Activated naive CD4-positive, alpha-beta T cell treated with anti-CD3 and anti-CD28 coated beads, Interleukin-2, amount 50 U/mL, for 24 hours (primary cell): ENCODE data around the gene CCNL1.

Experiments used
- H3K27ac Mint-ChIP-seq: one replicate; pipeline ENCODE4 v1.8.0; 2021; ENCODE audit warnings: mild to moderate bottlenecking, mixed read lengths
- H3K27me3 Mint-ChIP-seq: one replicate; pipeline ENCODE4 v1.8.0; 2021; ENCODE audit warnings: mixed read lengths
- H3K36me3 Mint-ChIP-seq: one replicate; pipeline ENCODE4 v1.8.0; 2021; ENCODE audit warnings: mixed read lengths
- H3K4me1 Mint-ChIP-seq: one replicate; pipeline ENCODE4 v1.8.0; 2021; ENCODE audit warnings: mixed read lengths
- H3K4me3 Mint-ChIP-seq: one replicate; pipeline ENCODE4 v1.8.0; 2021; ENCODE audit warnings: mild to moderate bottlenecking, mixed read lengths
- H3K9me3 Mint-ChIP-seq: one replicate; pipeline ENCODE4 v1.8.0; 2021; ENCODE audit warnings: mixed read lengths

CCNL1 gene

DNA sequence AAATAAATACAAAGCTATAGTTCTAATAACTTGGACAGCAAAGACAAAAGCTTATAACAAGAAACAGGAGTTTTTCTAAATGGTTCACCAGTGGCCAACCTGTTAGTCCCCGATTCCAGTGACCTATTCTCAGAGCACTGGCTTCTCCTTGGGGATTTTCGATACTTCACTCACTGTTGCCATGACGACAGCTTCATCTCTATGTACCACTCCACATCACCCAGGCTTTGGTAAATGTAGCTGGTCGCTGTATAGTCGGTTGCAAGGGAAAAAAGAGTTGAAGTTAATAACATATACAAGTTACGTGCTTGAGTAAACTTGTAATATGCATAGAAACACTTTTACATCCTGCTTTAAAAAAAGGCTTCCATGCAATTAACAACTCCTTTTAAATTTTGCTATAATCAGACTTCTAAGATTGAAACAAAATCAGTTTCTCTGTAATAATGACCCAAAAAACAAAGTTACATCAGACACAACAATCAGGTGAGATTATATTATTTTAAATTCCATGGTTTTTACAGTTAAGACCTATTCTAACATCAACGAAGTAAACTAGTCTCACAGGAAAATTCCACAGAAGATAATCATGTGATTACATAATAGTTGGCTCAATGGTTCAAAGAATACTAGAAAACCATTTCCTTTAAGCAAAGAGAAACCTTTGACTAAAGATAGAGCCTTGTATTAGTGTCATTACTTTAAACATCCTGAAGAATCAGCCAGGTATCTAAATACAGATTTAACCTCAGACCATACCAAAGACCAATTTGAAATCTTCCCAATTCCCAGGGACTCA lies 2.9 kb downstream of the CCNL1 start:
- Mint-ChIP-seq H3K27ac (peak overlapping the region; percentile 46), H3K9me3 (no peaks in the 10 kb centered on the region), H3K36me3 (peaks cover 48% of the 10 kb centered on the region), H3K4me3 (peak overlapping the region; percentile 92), H3K27me3 (no peaks in the 10 kb centered on the region), H3K4me1 (peaks cover 58% of the 10 kb centered on the region)

DNA sequence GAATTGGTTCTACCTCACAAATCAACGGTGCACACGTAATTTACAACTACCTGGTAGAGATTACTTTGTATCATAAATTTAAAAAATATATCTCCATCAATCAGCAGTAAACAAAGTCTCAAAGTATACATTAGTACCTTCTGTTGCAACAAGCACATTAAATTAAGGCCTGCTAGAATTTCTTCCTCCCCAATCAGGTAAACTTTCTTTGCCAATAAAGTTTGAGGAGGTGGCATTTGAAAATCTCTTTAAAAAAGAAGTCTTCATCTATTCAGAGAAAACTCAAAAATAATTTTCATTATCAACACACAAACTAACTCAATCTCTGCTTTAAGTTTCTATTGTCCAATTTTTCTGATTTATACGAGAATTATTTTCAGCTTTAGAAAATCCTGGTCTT lies 4.4 kb downstream of the CCNL1 start:
- peak overlapping the region; percentile 74 for H3K27ac Mint-ChIP-seq
- H3K4me1 Mint-ChIP-seq: peaks cover 62% of the 10 kb centered on the region
- H3K36me3 Mint-ChIP-seq: peaks cover 55% of the 10 kb centered on the region
- H3K4me3 Mint-ChIP-seq: peak overlapping the region; percentile 92
- no peaks in the 10 kb centered on the region for H3K27me3 Mint-ChIP-seq
- no peaks in the 10 kb centered on the region for H3K9me3 Mint-ChIP-seq

DNA sequence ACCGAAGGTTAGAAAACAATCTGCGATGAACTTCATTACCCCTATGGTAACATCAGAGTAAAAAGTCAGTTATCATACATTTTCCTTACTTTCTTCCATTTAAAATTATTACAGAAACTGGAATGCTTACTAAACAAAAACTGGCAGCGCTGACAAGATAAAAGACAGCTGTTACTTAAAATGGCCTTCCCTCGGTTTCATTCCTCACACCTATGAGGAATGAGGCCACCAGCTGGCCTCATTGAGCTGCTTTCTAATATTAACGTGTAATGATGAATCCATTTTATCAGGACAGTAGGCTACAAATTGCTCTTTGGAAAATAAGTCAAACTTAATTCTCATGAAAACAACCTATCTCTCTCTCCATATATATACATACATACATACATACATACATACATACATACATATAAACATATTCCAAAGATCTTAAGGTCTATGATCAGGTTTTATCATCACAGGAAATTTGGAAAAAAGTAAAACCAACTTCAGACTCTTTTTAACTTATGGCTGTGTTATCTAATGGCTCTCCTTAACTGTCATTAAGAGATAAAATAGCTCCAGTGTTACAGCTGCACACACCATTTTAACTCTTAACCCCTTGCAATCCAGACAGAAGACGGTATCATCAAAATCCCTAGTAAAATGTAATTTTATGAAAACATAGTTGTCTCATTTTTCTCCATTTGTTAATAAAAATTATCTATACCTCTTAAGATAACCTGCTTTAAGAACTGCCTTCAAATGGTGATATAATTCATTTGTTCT lies 5.2 kb downstream of the CCNL1 start:
- peaks cover 56% of the 10 kb centered on the region for H3K36me3 Mint-ChIP-seq

DNA sequence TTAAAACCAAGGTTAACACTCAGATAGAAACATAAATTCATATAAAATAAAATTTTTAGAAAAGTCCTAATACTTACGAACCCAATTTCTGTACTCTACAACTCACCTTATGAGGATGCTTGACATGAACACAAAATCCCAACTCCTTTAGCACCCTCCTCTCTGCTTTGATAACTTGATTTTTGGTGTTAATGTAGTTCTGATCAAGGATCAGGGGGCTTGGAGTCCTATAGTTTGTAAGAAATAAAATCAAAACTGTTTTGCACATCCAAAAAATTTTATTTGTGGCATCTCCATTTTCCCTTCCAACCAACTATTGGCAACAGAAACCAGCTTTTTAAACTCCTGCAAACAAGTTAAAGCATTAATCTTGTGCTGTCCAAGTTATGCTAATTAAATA lies 7.0 kb downstream of the CCNL1 start:
- H3K4me1 Mint-ChIP-seq: peaks cover 74% of the 10 kb centered on the region
- peaks cover 47% of the 10 kb centered on the region for H3K36me3 Mint-ChIP-seq
- H3K4me3 Mint-ChIP-seq: peak overlapping the region; percentile 73
- H3K27ac Mint-ChIP-seq: peak overlapping the region; percentile 26
- no peaks in the 10 kb centered on the region for H3K9me3 Mint-ChIP-seq
- no peaks in the 10 kb centered on the region for H3K27me3 Mint-ChIP-seq

More for the DNA sequence above, 5.2 kb downstream of the CCNL1 start:
- Mint-ChIP-seq H3K4me3 (peak overlapping the region; percentile 92), H3K9me3 (no peaks in the 10 kb centered on the region), H3K27me3 (no peaks in the 10 kb centered on the region), H3K27ac (peak overlapping the region; percentile 91), H3K4me1 (peaks cover 63% of the 10 kb centered on the region)

DNA sequence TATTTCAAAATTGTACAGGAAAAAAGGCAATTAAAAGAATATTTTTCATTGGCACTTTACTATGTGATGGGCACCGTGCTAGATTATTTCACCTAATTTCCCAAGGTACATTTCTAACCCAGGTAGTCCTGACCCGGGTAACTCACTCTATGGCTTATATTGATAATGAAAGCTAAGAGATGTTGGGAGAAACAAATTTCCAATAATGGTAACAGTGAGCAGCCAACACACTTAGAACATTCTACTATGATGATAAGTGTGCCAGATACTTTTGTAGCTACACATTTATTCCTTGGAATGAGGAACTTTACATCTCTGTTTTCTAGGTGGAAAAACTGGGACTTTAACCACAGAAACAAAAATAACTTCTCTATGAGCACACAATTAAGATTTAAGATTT lies 7.5 kb downstream of the CCNL1 start:
- H3K36me3 Mint-ChIP-seq: peaks cover 43% of the 10 kb centered on the region
- peak overlapping the region; percentile 4 for H3K4me3 Mint-ChIP-seq
- H3K27me3 Mint-ChIP-seq: no peaks in the 10 kb centered on the region
- H3K9me3 Mint-ChIP-seq: no peaks in the 10 kb centered on the region
- H3K27ac Mint-ChIP-seq: no peak overlapping the region
- peaks cover 73% of the 10 kb centered on the region for H3K4me1 Mint-ChIP-seq

DNA sequence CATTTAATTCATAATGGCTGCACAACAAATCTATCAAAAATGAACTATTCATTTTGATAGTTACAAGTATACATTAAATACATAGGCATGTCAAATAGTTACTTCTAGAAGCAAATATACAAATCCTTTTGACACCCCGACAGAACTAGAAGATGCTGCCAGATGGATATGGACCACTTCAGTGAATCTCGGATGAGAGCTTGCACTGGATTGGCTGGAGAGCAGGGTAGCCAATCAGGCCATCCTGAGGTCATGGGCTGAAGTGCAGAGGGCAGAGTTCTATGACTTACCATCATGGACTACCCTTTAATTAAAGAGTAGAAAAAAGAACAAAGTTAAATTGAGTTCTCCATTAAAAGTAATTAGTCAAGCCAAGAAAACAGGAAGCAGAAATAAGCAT lies 8.3 kb downstream of the CCNL1 start:
- no peaks in the 10 kb centered on the region for H3K27me3 Mint-ChIP-seq
- H3K4me1 Mint-ChIP-seq: peaks cover 65% of the 10 kb centered on the region
- peaks cover 37% of the 10 kb centered on the region for H3K36me3 Mint-ChIP-seq
- H3K4me3 Mint-ChIP-seq: peak overlapping the region; percentile 47
- H3K9me3 Mint-ChIP-seq: no peaks in the 10 kb centered on the region
- peak overlapping the region; percentile 82 for H3K27ac Mint-ChIP-seq

DNA sequence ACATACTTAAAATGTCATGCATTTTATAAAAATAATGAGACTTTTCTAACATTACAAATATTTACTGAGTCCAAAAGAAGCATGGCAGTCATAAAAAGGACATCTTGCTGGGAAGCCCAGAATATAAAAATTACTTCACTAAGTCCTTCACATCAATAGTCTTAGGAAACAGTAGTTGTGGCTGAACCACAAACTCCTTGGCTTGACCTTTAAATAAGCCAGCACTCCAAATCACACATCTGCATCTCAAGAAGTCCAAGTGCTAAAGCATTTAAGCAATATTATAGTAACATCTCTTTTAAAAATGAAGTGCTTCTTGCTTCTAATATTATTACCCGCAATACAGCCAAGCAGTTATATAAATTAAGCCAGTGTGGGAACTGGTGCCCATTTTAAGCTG lies 8.8 kb downstream of the CCNL1 start:
- Mint-ChIP-seq H3K9me3 (no peaks in the 10 kb centered on the region), H3K27me3 (no peaks in the 10 kb centered on the region), H3K36me3 (peaks cover 33% of the 10 kb centered on the region), H3K4me3 (no peak overlapping the region), H3K4me1 (peaks cover 62% of the 10 kb centered on the region), H3K27ac (no peak overlapping the region)

DNA sequence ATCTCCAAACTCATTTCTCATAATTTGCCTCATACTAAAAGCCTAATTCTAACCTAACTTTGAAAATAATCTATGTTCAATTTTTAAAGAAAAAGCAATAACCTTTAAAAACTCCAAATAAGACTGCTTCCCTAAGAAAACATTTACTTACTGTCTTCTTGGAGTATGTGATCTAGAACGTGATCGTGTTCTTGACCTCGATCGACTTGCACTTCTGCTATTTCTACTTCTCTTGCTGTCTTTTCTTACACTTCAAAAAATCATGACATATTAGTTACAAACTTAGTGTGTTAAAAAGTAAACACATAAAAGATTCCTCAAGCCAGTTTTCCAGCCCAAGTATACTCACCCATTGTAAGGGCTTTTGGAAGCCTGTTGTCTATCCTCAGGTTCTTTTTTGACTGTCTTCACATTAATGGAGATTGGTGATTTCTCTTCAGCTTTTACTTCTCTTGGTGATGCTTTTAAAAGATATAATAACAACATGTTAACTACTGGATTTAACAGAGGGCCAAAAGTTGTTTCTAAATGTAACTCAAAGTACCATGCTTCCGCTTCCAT lies 10.7 kb downstream of the CCNL1 start:
- peaks cover 48% of the 10 kb centered on the region for H3K4me1 Mint-ChIP-seq
- H3K36me3 Mint-ChIP-seq: peaks cover 23% of the 10 kb centered on the region
- no peaks in the 10 kb centered on the region for H3K9me3 Mint-ChIP-seq
- no peaks in the 10 kb centered on the region for H3K27me3 Mint-ChIP-seq
- H3K4me3 Mint-ChIP-seq: no peak overlapping the region
- H3K27ac Mint-ChIP-seq: peak overlapping the region; percentile 82

DNA sequence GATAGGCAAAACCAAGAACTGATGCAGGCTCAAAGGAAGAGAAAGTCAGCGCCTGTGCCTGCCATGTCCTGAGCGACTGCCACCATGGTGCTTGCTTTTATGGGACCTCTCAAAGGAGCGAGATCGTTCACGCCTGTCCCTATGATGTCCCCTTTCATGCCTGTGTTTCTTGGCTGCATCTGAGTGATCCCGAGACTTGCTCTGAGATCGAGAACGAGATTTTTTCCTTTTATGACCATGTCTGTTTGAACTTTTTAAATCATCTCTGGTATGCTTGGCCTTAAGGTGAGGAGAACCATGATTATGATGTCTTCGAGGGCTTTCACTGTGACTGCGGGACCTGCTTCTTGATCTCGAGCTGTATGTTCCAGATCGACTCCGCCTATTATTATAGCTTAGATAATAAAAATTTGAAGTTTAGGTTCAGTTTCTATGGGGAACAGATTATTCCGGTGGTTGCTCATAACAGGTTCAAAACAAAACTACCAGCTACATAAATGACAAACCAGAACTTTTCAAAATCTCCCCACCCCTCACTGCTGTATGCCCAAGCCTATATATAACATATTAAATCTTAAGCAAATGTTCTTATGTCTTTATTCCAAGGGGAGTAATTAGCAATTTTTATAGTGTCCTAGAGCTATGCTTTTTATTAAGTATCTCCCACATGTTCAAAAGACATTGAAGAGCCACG lies 11.6 kb downstream of the CCNL1 start:
- H3K4me3 Mint-ChIP-seq: no peak overlapping the region
- no peaks in the 10 kb centered on the region for H3K27me3 Mint-ChIP-seq
- no peaks in the 10 kb centered on the region for H3K9me3 Mint-ChIP-seq
- H3K36me3 Mint-ChIP-seq: peaks cover 19% of the 10 kb centered on the region
- H3K27ac Mint-ChIP-seq: no peak overlapping the region
- peaks cover 42% of the 10 kb centered on the region for H3K4me1 Mint-ChIP-seq

DNA sequence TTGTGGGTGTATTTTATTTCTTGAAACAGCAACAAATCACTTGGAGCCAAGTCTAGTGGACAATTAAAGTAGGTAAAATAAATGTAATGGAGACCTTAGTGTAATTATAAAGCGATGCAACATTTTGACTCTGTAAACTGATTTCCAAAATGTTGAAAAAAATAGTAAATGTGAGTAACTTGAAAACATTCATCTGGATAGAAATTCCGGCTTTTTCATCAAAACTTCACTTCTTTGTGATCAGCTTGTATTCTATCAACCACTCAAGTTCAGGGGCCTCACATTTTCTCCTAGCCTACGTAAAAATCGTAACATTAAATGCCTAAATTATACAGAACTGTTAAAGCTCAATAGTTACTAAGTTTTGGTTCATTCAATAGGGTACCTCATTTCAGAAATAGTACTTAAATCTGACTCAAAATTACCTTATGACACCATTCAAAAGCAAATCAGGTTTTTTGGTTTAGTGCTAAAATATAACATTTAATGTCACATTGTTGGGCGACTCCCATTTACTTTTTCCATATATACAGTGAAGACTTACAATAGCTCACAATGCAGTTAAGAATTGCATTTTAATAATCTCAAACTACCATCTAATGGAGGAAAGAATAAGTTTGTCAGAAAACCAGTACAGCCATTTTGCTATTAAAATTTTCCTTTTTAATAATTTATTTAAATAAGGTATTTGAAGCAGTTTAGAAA lies 12.7 kb downstream of the CCNL1 start:
- H3K4me3 Mint-ChIP-seq: no peak overlapping the region
- peaks cover 18% of the 10 kb centered on the region for H3K36me3 Mint-ChIP-seq
- H3K27me3 Mint-ChIP-seq: no peaks in the 10 kb centered on the region
- H3K4me1 Mint-ChIP-seq: peaks cover 37% of the 10 kb centered on the region
- peak overlapping the region; percentile 62 for H3K27ac Mint-ChIP-seq
- H3K9me3 Mint-ChIP-seq: no peaks in the 10 kb centered on the region

DNA sequence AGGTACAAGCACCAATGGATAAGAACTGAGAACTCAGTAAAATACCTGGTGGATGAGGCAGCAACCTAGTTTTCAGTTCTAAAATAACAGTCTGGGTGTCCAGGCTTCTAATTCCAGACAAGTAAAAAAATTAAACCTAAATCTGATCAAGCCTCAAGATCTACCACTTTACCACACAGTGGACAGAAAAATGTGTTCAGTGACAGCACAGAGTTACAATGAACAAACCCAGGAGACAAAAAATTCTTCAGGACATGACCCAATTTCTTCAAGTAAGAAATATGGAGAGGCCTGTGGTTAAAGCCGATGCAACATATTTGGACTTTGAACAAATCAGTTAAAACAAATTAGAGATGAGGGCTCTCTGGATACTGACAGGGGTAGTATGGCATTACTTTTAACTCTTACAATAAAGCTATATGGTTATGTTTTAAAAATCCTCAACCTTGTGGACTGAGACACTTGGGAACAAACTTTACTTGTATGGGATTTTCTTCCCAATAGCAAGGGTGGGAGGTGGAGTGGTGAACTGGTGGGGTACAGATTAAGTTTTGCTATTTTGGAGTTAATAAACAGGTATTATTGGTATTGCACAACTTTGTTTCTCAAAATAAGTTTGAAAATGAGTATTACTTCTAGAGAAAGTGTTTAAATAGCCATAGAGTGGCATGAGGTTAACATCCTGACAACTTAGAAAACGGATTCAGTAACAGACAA lies 14.2 kb downstream of the CCNL1 start:
- Mint-ChIP-seq H3K27ac (peak overlapping the region; percentile 31), H3K4me3 (no peak overlapping the region), H3K4me1 (peaks cover 24% of the 10 kb centered on the region), H3K9me3 (no peaks in the 10 kb centered on the region), H3K27me3 (no peaks in the 10 kb centered on the region), H3K36me3 (peaks cover 12% of the 10 kb centered on the region)

DNA sequence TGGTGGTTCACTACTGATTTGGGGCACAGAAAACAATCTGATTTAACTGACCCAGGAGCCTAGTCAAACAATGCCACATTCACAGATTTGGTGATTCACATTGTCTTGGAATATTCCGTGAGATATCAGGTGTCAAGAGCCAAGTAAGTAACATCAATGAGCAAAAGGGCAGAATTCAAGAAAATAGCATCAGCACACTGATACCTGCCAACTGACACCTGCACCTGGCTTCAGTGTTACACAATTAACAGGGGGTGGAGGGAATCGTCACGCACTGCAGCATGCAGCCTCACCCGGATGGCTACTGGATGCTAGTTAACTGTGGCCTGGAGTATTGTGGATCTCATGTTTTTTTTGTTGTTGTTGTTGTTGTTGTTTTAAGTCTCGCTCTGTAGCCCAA lies 17.6 kb downstream of the CCNL1 start:
- peaks cover 9% of the 10 kb centered on the region for H3K4me1 Mint-ChIP-seq
- no peaks in the 10 kb centered on the region for H3K27me3 Mint-ChIP-seq
- peaks cover 9% of the 10 kb centered on the region for H3K36me3 Mint-ChIP-seq
- no peak overlapping the region for H3K4me3 Mint-ChIP-seq
- H3K27ac Mint-ChIP-seq: peak overlapping the region; percentile 6
- H3K9me3 Mint-ChIP-seq: no peaks in the 10 kb centered on the region

DNA sequence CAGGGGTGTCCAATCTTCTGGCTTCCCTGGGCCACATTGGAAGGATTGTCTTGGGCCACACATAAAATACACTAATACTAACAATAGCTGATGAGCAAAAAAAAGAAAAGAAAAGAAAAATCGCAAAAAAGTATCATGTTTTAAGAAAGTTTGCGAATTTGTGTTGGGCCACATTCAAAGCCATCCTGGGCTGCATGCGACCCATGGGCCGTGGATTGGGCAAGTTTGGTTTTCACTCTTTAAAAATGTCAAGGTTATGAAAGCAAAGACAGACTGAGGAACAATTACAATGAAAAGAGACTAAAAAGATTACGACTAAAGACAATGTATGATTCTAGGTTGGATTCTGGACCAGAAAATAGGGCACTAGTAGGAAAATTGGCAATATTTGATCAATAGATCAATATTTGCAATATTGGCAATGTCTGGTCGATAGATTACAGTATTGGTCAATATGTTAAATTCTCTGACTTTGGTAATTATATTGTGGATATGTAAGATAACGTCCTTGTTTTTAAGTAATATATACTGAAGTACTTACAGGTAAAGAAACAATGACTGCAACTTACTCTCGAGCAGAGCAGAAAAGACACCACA lies 19.9 kb downstream of the CCNL1 start:
- Mint-ChIP-seq H3K4me1 (peaks cover 10% of the 10 kb centered on the region), H3K27ac (no peak overlapping the region), H3K36me3 (peaks cover 4% of the 10 kb centered on the region), H3K27me3 (no peaks in the 10 kb centered on the region), H3K4me3 (no peak overlapping the region), H3K9me3 (no peaks in the 10 kb centered on the region)

DNA sequence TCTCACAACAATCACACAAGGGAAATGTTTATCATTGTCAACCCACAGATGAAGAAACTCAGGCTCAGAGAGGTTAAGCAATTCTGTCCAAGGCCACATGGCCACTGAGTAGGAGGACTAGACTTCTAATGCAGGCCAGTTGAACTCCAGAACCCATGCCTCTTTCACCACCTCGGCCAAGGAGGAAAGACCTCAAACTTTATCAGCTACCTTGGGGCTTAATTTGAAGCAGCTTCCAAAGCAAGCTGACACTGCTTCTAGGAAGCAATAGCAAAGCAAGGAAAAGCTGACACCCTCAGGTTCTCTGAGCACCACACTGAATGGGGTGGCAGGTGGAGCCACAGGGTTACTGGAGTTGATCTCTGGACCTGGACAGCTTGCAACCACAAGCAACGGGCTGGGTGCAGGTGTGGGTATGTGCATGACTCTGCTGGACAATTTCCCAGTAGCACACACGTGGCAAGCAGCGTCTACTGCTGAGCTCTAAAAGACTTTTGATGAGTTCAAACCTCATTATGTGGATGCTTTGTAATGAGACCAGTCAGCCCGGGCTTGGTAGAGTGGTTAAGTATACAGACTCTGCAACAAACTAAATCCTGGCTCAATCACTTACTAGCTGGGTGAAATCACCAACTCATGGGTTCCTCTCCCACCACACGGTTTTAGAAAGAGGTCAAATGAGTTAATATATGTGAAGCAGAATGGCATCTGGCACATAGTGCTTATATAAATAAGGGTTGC lies 23.1 kb downstream of the CCNL1 start:
- Mint-ChIP-seq H3K36me3 (peaks cover 4% of the 10 kb centered on the region), H3K4me3 (no peak overlapping the region), H3K4me1 (peaks cover 22% of the 10 kb centered on the region), H3K27ac (no peak overlapping the region), H3K9me3 (no peaks in the 10 kb centered on the region), H3K27me3 (no peaks in the 10 kb centered on the region)
